H1 (cell line): ENCODE data around the gene C1GALT1. TPM values are rescaled to one million over a fixed set of nuclear protein-coding genes. Genes with fewer than 3 reads are reported as not detected.

Experiments
- BACH1 ChIP-seq: IDR thresholded peaks from 2 replicates; pipeline ENCODE4 v1.6.1; 2012; ENCODE audit warnings: low read length, improper control_type of control experiment
- BCL11A ChIP-seq, 2 experiments: IDR thresholded peaks; one replicate each; pipeline ENCODE4 v1.6.1; 2011; ENCODE audit warnings: low read depth in 2 of 2, low read length in 2 of 2, mild to moderate bottlenecking in 2 of 2
- CEBPB ChIP-seq: IDR thresholded peaks from 2 replicates; pipeline ENCODE4 v1.6.1; 2012; ENCODE audit warnings: low read depth, low read length
- CHD7 ChIP-seq: fragments of 300-600 bp; sonication (generic); IDR thresholded peaks from 2 replicates; pipeline ENCODE4 v1.7.1; 2012; ENCODE audit warnings: low read length, moderate library complexity, mild to moderate bottlenecking, inconsistent platforms; ENCODE audit not compliant: insufficient replicate concordance
- CREB1 ChIP-seq: IDR thresholded peaks from 2 replicates; pipeline ENCODE4 v1.6.1; 2012; ENCODE audit warnings: inconsistent platforms
- GABPA ChIP-seq: IDR thresholded peaks from 2 replicates; pipeline ENCODE4 v1.6.1; 2011; ENCODE audit warnings: mild to moderate bottlenecking, low read length, moderate library complexity, borderline replicate concordance; ENCODE audit not compliant: insufficient read depth
- HDAC2 ChIP-seq, 2 experiments: fragments of 300-600 bp in 1 of 2; sonication (generic) in 1 of 2; IDR thresholded peaks; 2 replicates each; pipeline ENCODE4 v1.6.1; 2011 to 2012; ENCODE audit warnings: low read depth in 2 of 2, low read length in 2 of 2, mild to moderate bottlenecking in 2 of 2, moderate library complexity in 2 of 2, borderline replicate concordance in 1 of 2, inconsistent platforms in 1 of 2
- NANOG ChIP-seq: IDR thresholded peaks from 2 replicates; pipeline ENCODE4 v1.6.1; 2011; ENCODE audit warnings: low read length, low read depth, mild to moderate bottlenecking, inconsistent platforms; ENCODE audit not compliant: insufficient read depth, poor library complexity, severe bottlenecking
- SIX5 ChIP-seq: IDR thresholded peaks from 2 replicates; pipeline ENCODE4 v1.6.1; 2011; ENCODE audit warnings: mild to moderate bottlenecking, low read depth, low read length
- SUZ12 ChIP-seq: fragments of 200-600 bp; sonication (generic); IDR thresholded peaks from 2 replicates; pipeline ENCODE4 v1.6.1; 2012; ENCODE audit warnings: mild to moderate bottlenecking, inconsistent platforms, low read length, moderate library complexity, mixed read lengths
- polyA plus RNA-seq, 7 experiments: library from polyadenylated mRNA; depleted of rRNA in 3 of 7; stranded (reverse) in 5 of 7; unstranded in 2 of 7; fragments of >200 nt in 5 of 7; fragments of 200-250 nt in 2 of 7; gene quantifications; 1 replicate in 5 of 7; 2 replicates in 1 of 7; 4 replicates in 1 of 7; pipeline versions ENCODE4 v1.2.1 to v1.2.3, GENCODE V29; 2011 to 2013; ENCODE audit warnings: missing spikeins in 2 of 7, mixed read lengths in 2 of 7
- total RNA-seq: library from RNA; stranded (reverse); fragmentation: NEBNext Ultra II Directional; extraction: Animal tissue kit (Norgen Biotek cat#: 25700); gene quantifications from 2 replicates; pipeline ENCODE4 v1.2.1, GENCODE V29; 2021
- TF ChIP-seq, protein P1 (sequence below): IDR thresholded peaks from 2 replicates; pipeline ENCODE4 v1.6.1; 2012; ENCODE audit warnings: inconsistent platforms

C1GALT1 gene
- total and polyA plus RNA-seq, 2 of the 8 experiments (the other 6 are each of a cell fraction or from before 2014, with no cell fraction given): 18.7 to 94.2 TPM

- TF ChIP-seq CHD7: no peak
- no peak for TF ChIP-seq BACH1
- TF ChIP-seq CEBPB: no peak
- TF ChIP-seq, protein P1, sequence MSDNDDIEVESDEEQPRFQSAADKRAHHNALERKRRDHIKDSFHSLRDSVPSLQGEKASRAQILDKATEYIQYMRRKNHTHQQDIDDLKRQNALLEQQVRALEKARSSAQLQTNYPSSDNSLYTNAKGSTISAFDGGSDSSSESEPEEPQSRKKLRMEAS: no peak
- TF ChIP-seq SUZ12: no peak
- TF ChIP-seq GABPA: no peak
- TF ChIP-seq BCL11A (IDR thresholded peaks at IDR 0.05; ENCODE audit: low read depth in 2 of 2, low read length in 2 of 2): no peak
- TF ChIP-seq NANOG: no peak
- TF ChIP-seq SIX5: no peak
- TF ChIP-seq CREB1: no peak
- TF ChIP-seq HDAC2 (IDR thresholded peaks at IDR 0.05; ENCODE audit: borderline replicate concordance in 1 of 2, low read depth in 2 of 2, low read length in 2 of 2): no peak
These were observed 33.4 kb upstream of the C1GALT1 start (continued) for GRCh38 chr7:7148798-7149481.
